ES-I3 (cell line): ENCODE results near the gene ZNF829.

Experiments used
- H3K36me3 ChIP-seq: 2 replicates; pipeline ENCODE4 v1.6.1; 2013; ENCODE audit warnings: mild to moderate bottlenecking, low read length, control low read depth, moderate library complexity; ENCODE audit not compliant: insufficient read depth
- H3K4me1 ChIP-seq: 2 replicates; pipeline ENCODE4 v1.6.1; 2013; ENCODE audit warnings: mild to moderate bottlenecking, control low read depth, low read length; ENCODE audit not compliant: insufficient read depth
- H3K9ac ChIP-seq: 2 replicates; pipeline ENCODE4 v1.6.1; 2013; ENCODE audit warnings: low read depth, mild to moderate bottlenecking, low read length, moderate library complexity
- H3K9me3 ChIP-seq: 2 replicates; pipeline ENCODE4 v1.6.1; 2013; ENCODE audit warnings: mild to moderate bottlenecking, low read length, moderate library complexity; ENCODE audit not compliant: control insufficient read depth, insufficient read depth

ZNF829 gene

DNA sequence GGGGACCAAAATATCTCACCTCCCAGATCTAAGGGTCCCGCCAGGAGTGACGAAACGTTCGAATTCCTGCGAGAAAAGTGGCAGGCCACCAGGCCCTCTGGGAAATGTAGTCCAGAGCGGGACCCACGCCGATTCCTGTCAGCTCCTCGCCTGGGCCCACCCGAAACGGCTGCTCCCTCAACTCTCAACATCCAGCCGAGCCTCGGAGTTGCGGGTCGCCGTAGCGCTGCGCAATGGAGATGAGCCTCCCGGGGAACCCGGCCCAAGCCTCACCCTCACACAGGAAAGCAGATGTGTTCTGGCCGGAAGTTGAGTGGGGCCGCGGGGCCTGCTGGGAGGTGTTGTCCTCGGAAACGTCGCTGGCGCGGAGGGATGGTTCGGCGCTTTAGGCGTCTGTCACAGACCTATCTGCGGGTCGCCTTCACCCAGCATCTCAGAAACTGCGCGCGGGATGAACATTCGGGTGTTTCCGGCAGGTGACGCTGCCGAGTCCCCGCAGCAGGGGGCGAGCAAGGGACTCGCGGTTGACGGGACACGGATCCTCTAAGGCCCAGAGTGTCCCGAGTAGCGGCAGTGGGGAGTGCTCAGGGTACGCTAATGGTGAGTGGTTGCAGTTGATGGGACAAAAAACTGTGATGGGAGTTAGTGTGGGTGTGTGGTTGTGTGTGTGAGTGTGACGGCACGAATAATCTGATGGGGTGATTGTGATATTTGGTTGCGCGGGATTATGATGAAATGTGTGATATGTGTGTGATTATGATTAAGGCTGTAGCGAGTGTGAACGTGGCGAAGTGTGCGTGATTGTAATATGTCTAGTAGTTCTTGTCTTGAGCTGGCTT is at the start of gene ZNF829, which contains the start of gene ZNF568:
Gene ZNF829 (minus strand): TSS at position 300 of the 839 bp plus-strand sequence. CDS start 1,124 bp downstream, outside the sequence.
Gene ZNF568 (plus strand): TSS at position 341 of the 839 bp plus-strand sequence. CDS start 6,439 bp downstream, outside the sequence.
- peak within 1 kb of the TSS; percentile 93 for H3K9ac ChIP-seq
- no peaks in the 10 kb centered on the region; the same call in 1 of the 2 replicates for H3K36me3 ChIP-seq
- no peaks in the 10 kb centered on the region for H3K4me1 ChIP-seq
- no peaks in the 10 kb centered on the region; the same call in 1 of the 2 replicates for H3K9me3 ChIP-seq

- Histone ChIP-seq H3K9me3 (no peaks in the 10 kb centered on the region), H3K4me1 (no peaks in the 10 kb centered on the region), H3K36me3 (no peaks in the 10 kb centered on the region), H3K9ac (no peak overlapping the region)
These were observed 47.2 kb upstream of the ZNF829 start for GRCh38 chr19:36963280-36963679.

- Histone ChIP-seq H3K9ac (no peak overlapping the region), H3K4me1 (no peaks in the 10 kb centered on the region), H3K36me3 (no peaks in the 10 kb centered on the region), H3K9me3 (no peaks in the 10 kb centered on the region)
These were observed 46.3 kb upstream of the ZNF829 start for GRCh38 chr19:36962346-36962745.

DNA sequence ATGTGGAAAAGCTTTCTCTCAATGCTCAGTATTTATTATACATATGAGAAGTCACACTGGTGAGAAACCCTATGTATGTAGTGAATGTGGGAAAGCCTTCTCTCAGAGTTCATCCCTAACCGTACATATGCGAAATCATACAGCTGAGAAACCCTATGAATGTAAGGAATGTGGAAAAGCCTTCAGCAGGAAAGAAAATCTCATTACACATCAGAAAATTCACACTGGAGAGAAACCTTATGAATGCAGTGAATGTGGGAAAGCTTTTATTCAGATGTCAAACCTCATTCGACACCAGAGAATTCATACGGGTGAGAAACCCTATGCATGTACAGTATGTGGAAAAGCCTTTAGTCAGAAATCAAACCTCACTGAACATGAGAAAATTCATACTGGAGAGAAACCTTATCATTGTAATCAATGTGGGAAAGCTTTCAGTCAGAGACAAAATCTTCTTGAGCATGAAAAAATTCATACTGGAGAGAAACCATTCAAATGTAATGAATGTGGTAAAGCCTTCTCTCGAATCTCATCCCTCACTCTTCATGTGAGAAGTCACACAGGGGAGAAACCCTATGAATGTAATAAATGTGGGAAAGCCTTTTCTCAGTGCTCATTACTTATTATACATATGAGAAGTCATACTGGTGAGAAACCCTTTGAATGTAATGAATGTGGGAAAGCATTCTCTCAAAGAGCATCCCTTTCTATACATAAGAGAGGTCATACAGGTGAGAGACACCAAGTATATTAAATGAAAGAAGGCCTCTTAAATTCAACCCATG is 34.4 kb upstream of the ZNF829 start:
- Histone ChIP-seq H3K9me3 (peaks cover 26% of the 10 kb centered on the region), H3K4me1 (no peaks in the 10 kb centered on the region), H3K36me3 (peaks cover 2% of the 10 kb centered on the region; the same call in 1 of the 2 replicates), H3K9ac (no peak overlapping the region)

DNA sequence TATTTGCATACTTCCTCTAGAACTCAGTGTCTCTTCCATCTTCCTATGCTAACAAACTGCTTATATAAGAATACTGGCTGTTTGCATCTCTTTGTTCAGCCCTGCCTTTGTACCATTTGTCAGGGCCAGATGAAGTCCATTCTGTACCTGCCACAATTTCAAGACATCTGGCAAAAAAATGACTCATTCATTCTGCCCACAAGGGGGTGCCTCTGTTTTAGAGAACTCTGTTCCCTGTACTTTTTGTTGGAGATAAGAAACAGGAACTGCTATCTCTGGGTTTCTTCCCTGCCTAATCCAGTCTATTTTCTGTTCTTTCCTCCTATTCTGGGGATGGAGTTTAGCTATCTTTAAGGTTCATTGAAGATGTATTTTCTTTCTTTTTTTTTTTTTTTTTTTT is 23.1 kb upstream of the ZNF829 start:
- Histone ChIP-seq H3K36me3 (no peaks in the 10 kb centered on the region), H3K9ac (no peak overlapping the region), H3K4me1 (no peaks in the 10 kb centered on the region), H3K9me3 (peaks cover 3% of the 10 kb centered on the region)

DNA sequence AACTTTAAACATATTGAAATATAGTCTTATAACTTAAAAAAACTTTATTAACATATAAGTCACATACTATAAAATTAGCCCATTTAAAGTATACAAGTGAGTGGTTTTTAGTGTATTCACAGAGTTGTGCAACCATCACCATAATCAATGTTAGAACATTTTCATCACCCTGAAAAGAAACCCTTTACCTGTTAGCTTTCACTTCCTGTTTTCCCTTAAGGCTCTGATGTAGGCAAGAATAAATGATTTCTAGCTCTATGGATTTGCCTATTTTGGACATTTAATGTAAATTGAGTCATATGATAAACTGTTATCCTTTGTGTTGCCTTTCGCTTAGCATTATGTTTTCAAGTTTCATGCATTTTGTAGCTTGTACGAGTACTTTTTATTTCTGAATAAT is 15.6 kb upstream of the ZNF829 start:
- H3K9me3 ChIP-seq = no peaks in the 10 kb centered on the region; the same call in 1 of the 2 replicates
- no peaks in the 10 kb centered on the region for H3K36me3 ChIP-seq
- H3K4me1 ChIP-seq = no peaks in the 10 kb centered on the region
- H3K9ac ChIP-seq = no peak overlapping the region

- Histone ChIP-seq H3K4me1 (no peaks in the 10 kb centered on the region), H3K36me3 (peaks cover 2% of the 10 kb centered on the region), H3K9ac (no peak overlapping the region), H3K9me3 (no peaks in the 10 kb centered on the region)
These were observed 2.0 kb upstream of the ZNF829 start for GRCh38 chr19:36918090-36918489.

GRCh38 chr19:36916991-36917390 is 900 bp upstream of the ZNF829 start:
- Histone ChIP-seq H3K4me1 (no peaks in the 10 kb centered on the region), H3K36me3 (no peaks in the 10 kb centered on the region; the same call in 1 of the 2 replicates), H3K9ac (peak overlapping the region; percentile 93), H3K9me3 (no peaks in the 10 kb centered on the region)

GRCh38 chr19:36898422-36898821 is 17.7 kb downstream of the ZNF829 start:
- Histone ChIP-seq H3K4me1 (no peaks in the 10 kb centered on the region), H3K36me3 (peaks cover 3% of the 10 kb centered on the region; the same call in 1 of the 2 replicates), H3K9me3 (peaks cover 26% of the 10 kb centered on the region)

DNA sequence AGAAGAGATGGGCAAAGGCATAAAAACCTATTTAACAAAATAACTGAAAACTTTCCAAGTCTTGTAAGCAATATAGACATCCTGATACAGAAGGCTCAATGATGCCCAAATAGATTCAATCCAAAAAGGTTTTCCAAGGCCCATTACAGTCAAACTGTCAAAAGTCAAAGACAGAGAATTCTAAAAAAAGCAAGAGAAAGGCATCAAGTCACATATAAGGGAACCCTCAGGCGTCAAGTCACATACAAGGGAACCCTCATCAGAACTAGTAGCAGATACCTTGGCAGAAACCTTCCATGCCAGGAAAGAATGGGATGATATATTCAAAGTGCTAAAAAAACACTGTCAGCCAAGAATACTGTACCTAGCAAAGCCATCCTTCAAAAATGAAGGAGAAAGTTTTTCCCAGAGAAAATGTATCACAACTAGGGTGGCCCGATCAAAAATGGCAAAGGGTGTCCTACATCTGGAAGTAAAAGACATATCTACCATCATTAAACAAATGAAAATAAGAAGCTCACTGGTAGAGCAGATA is 21.2 kb downstream of the ZNF829 start:
- Histone ChIP-seq H3K9ac (no peak overlapping the region), H3K36me3 (peaks cover 12% of the 10 kb centered on the region), H3K9me3 (peaks cover 42% of the 10 kb centered on the region), H3K4me1 (no peaks in the 10 kb centered on the region)

More at GRCh38 chr19:36898422-36898821, 17.7 kb downstream of the ZNF829 start:
- H3K9ac ChIP-seq = no peak overlapping the region

DNA sequence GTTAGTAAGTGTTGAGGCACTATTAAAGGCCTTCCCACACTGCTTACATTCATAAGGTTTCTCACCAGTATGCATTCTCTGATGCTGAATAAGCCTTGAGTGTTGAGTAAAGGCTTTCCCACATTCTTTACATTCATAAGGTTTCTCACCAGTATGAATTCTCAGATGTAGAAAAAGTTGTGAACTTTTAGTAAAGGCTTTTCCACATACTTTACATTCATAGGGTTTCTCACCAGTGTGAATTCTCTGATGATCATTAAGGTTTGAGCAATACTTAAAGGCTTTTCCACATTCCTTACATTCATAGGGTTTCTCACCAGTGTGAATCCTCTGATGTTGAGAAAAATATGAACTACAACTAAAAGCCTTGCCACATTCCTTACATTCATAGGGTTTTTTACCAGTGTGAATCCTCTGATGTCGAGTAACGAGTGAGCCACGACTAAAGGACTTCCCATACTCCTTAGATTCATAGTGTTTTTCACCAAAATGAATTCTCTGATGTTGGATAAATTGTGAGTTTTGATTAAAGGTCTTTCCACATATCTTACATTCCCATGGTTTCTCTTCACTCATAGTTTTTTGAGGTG is 24.2 kb downstream of the ZNF829 start:
- peaks cover 12% of the 10 kb centered on the region for H3K36me3 ChIP-seq
- no peaks in the 10 kb centered on the region for H3K4me1 ChIP-seq
- peaks cover 50% of the 10 kb centered on the region for H3K9me3 ChIP-seq
- no peak overlapping the region for H3K9ac ChIP-seq

GRCh38 chr19:36876993-36877938 is 38.8 kb downstream of the ZNF829 start:
- H3K9ac ChIP-seq = no peak overlapping the region
- H3K36me3 ChIP-seq = no peaks in the 10 kb centered on the region
- peaks cover 21% of the 10 kb centered on the region for H3K9me3 ChIP-seq
- H3K4me1 ChIP-seq = no peaks in the 10 kb centered on the region

- Histone ChIP-seq H3K9ac (peak overlapping the region; percentile 76; the same call in 1 of the 2 replicates), H3K4me1 (no peaks in the 10 kb centered on the region), H3K36me3 (no peaks in the 10 kb centered on the region), H3K9me3 (no peaks in the 10 kb centered on the region)
These were observed 64.2 kb downstream of the ZNF829 start for GRCh38 chr19:36851898-36852297.
